Calu3 (cell line): ENCODE data around the gene ATG9B. TPM values are rescaled to one million over a fixed set of nuclear protein-coding genes. Genes with fewer than 3 reads are reported as not detected.
A peak's percentile ranks its signal among the peaks of the same experiment; 100 is the strongest.

Source experiments
- BruUV-seq: library from RNA; stranded (reverse); fragments of 400-500 nt; replicated peaks from 2 replicates; lab custom pipeline; 2021; lab: Mats Ljungman, UMichigan
- CTCF ChIA-PET: fragments of 300-600 bp; sonication (Branson Sonifier 250); formaldehyde crosslinking; loops from one replicate; lab custom pipeline; 2022; ENCODE audit warnings: antibody characterized with exemption; lab: Charles Lee
- DNase-seq: peaks from one replicate; pipeline ENCODE4 v3.0.0; 2022
- H3K27ac Mint-ChIP-seq: one replicate; pipeline ENCODE4 v1.8.0; 2022; ENCODE audit warnings: mixed read lengths; ENCODE audit not compliant: unreplicated experiment
- H3K27me3 Mint-ChIP-seq: one replicate; pipeline ENCODE4 v1.8.0; 2022; ENCODE audit warnings: mixed read lengths; ENCODE audit not compliant: unreplicated experiment
- H3K36me3 Mint-ChIP-seq: one replicate; pipeline ENCODE4 v1.8.0; 2022; ENCODE audit warnings: mild to moderate bottlenecking, moderate library complexity, mixed read lengths; ENCODE audit not compliant: insufficient read depth, unreplicated experiment
- H3K4me1 Mint-ChIP-seq: one replicate; pipeline ENCODE4 v1.8.0; 2022; ENCODE audit warnings: mild to moderate bottlenecking, low read depth, mixed read lengths; ENCODE audit not compliant: unreplicated experiment
- H3K4me3 Mint-ChIP-seq: one replicate; pipeline ENCODE4 v1.8.0; 2022; ENCODE audit warnings: mild to moderate bottlenecking, low read depth, moderate library complexity, mixed read lengths; ENCODE audit not compliant: unreplicated experiment
- H3K9me3 Mint-ChIP-seq: one replicate; pipeline ENCODE4 v1.8.0; 2022; ENCODE audit warnings: low read depth, mixed read lengths; ENCODE audit not compliant: unreplicated experiment
- intact Hi-C: fragments of 100-400 bp; cut with micrococcal nuclease; formaldehyde crosslinking; loops from one replicate; pipeline ENCODE4 v1.10.0; 2022; ENCODE audit not compliant: unreplicated experiment
- total RNA-seq: library from RNA; stranded (reverse); gene quantifications from 2 replicates; pipeline ENCODE4 v1.2.3, GENCODE V29; 2022
- TF ChIP-seq, protein P1 (sequence below): fragments of 200-600 bp; IDR thresholded peaks from one replicate; pipeline ENCODE4 v1.8.0; 2022; ENCODE audit warnings: antibody characterized with exemption; ENCODE audit not compliant: unreplicated experiment

Gene ATG9B
- total RNA-seq, 1 experiment from 2014 or later, result 7.9 TPM

- Mint-ChIP-seq H3K4me3 (peak overlapping the region; percentile 94), H3K4me1 (peaks cover 33% of the 10 kb centered on the region)
Measured at GRCh38 chr7:151060113-151060415, 35.8 kb upstream of the ATG9B start.

GRCh38 chr7:151059367-151060112, 35.2 kb upstream of the ATG9B start, which contains the start of gene SLC4A2:
TSS of gene SLC4A2 (plus strand) at chr7:151059589. CDS start at chr7:151061988, 2,399 bp downstream.
- no TSS peak for BruUV-seq
- intact Hi-C loops, result no loop called here
- H3K27me3 Mint-ChIP-seq, result no peaks in the 10 kb centered on the region
- CTCF ChIA-PET, result interaction anchor here (1.2 kb wide), 2 partner anchors 9 to 32 kb away, joined by 3 read pairs; no protein-coding TSS in a partner anchor
- peak within 1 kb of the TSS; percentile 67 for H3K27ac Mint-ChIP-seq
- TF ChIP-seq, protein P1, sequence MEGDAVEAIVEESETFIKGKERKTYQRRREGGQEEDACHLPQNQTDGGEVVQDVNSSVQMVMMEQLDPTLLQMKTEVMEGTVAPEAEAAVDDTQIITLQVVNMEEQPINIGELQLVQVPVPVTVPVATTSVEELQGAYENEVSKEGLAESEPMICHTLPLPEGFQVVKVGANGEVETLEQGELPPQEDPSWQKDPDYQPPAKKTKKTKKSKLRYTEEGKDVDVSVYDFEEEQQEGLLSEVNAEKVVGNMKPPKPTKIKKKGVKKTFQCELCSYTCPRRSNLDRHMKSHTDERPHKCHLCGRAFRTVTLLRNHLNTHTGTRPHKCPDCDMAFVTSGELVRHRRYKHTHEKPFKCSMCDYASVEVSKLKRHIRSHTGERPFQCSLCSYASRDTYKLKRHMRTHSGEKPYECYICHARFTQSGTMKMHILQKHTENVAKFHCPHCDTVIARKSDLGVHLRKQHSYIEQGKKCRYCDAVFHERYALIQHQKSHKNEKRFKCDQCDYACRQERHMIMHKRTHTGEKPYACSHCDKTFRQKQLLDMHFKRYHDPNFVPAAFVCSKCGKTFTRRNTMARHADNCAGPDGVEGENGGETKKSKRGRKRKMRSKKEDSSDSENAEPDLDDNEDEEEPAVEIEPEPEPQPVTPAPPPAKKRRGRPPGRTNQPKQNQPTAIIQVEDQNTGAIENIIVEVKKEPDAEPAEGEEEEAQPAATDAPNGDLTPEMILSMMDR, result peak; percentile 85
- peak; percentile 89 for DNase-seq
- peaks cover 33% of the 10 kb centered on the region for H3K4me1 Mint-ChIP-seq
- peak within 1 kb of the TSS; percentile 94 for H3K4me3 Mint-ChIP-seq
- H3K36me3 Mint-ChIP-seq, result peaks cover 74% of the 10 kb centered on the region
- no peaks in the 10 kb centered on the region for H3K9me3 Mint-ChIP-seq

More at GRCh38 chr7:151060113-151060415, 35.8 kb upstream of the ATG9B start:
- CTCF ChIA-PET, result interaction anchor here (0.7 to 1.2 kb wide), 2 partner anchors 26 to 32 kb away, joined by 3 read pairs; partner anchors contain the start of gene AGAP3
- no peak for DNase-seq
- BruUV-seq, result no TSS peak
- no peaks in the 10 kb centered on the region for H3K27me3 Mint-ChIP-seq
- H3K9me3 Mint-ChIP-seq, result no peaks in the 10 kb centered on the region
- H3K36me3 Mint-ChIP-seq, result peaks cover 77% of the 10 kb centered on the region
- H3K27ac Mint-ChIP-seq, result no peak overlapping the region
- TF ChIP-seq, protein P1, result peak; percentile 18
- intact Hi-C loops, result no loop called here

GRCh38 chr7:151058781-151059366, 34.6 kb upstream of the ATG9B start:
- intact Hi-C loops, result loop anchor here (1.0 kb wide), 1 partner anchor 31 kb away; the partner anchor contains the start of gene ABCB8
- no TSS peak for BruUV-seq
- Mint-ChIP-seq H3K9me3 (no peaks in the 10 kb centered on the region), H3K4me1 (peaks cover 33% of the 10 kb centered on the region), H3K4me3 (peak overlapping the region; percentile 94), H3K27me3 (no peaks in the 10 kb centered on the region), H3K36me3 (peaks cover 72% of the 10 kb centered on the region), H3K27ac (peak overlapping the region; percentile 67)
- no peak for DNase-seq
- CTCF ChIA-PET, result interaction anchor here (1.2 to 2.0 kb wide), 2 partner anchors 8 to 31 kb away, joined by 3 to 13 read pairs; partner anchors contain the start of gene ABCB8
- TF ChIP-seq, protein P1, result no peak

GRCh38 chr7:151057989-151058780, 33.9 kb upstream of the ATG9B start:
- intact Hi-C loops, result loop anchor here (1.0 kb wide), 1 partner anchor 30 kb away; the partner anchor contains the start of gene ABCB8
- Mint-ChIP-seq H3K27ac (peak overlapping the region; percentile 67), H3K36me3 (peaks cover 70% of the 10 kb centered on the region), H3K4me1 (peaks cover 33% of the 10 kb centered on the region), H3K9me3 (no peaks in the 10 kb centered on the region), H3K27me3 (no peaks in the 10 kb centered on the region), H3K4me3 (peak overlapping the region; percentile 94)
- TSS peak; percentile 55 for BruUV-seq
- CTCF ChIA-PET, result interaction anchor here (1.2 to 2.0 kb wide), 2 partner anchors 8 to 30 kb away, joined by 3 to 13 read pairs; partner anchors contain the start of gene ABCB8
- peak; percentile 96 for DNase-seq
- TF ChIP-seq, protein P1, result no peak
